GM19438 (cell line): ENCODE results near the gene SPRY1.
A peak's percentile ranks its signal among the peaks of the same experiment; 100 is the strongest.

Source experiments
- ATAC-seq: cut with Tn5 transposase; IDR thresholded peaks from one replicate; pipeline ENCODE4 v1.9.1; 2021; ENCODE audit warnings: low read depth; ENCODE audit not compliant: unreplicated experiment

The SPRY1 gene, protein sequence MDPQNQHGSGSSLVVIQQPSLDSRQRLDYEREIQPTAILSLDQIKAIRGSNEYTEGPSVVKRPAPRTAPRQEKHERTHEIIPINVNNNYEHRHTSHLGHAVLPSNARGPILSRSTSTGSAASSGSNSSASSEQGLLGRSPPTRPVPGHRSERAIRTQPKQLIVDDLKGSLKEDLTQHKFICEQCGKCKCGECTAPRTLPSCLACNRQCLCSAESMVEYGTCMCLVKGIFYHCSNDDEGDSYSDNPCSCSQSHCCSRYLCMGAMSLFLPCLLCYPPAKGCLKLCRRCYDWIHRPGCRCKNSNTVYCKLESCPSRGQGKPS

DNA sequence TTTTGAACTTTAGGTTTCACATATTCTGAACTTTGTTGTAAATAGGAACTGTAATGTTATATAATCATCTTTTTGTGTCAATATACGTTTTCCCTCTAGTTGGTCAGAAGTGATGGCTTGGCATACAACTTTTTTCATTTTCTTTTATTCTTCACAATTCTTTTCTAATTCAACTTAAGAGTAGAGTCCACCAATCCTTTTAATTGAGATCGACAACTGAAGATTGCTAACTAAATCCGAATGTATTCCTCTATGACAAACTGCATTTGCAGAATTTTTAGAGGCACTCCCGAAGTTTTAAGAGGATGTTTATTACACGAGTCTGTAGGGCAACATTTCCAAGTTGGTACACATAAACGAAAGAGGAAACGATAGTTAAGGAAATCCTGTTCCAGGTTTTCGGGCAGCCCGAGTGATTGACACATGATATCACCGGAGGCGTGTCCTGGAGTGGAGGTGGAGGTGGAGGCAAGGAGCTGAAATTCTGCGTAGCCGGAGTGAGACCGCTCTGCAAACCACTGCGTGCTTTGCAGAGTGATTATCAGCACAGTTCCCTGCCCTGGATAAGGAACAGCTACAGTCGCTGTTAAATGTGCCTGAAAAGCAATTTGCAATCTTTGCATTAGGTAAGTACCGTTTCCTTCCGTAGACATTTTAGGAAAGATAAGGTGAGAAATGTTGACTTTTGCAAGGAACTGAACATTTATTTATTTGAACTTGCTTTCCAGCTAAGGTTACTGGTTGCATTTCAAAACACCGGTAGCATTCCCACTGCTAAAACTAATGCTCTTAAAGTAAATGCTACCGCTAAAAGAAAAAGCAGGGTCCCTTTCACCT is at the start of gene SPRY1:
Gene SPRY1, plus strand, starts transcription at position 489 of the 837 bp plus-strand sequence. CDS start 4,797 bp downstream, outside the sequence.
- ATAC-seq, result peak; percentile 38

GRCh38 chr4:123346951-123347350 is 49.6 kb upstream of the SPRY1 start:
- ATAC-seq, result no peak

DNA sequence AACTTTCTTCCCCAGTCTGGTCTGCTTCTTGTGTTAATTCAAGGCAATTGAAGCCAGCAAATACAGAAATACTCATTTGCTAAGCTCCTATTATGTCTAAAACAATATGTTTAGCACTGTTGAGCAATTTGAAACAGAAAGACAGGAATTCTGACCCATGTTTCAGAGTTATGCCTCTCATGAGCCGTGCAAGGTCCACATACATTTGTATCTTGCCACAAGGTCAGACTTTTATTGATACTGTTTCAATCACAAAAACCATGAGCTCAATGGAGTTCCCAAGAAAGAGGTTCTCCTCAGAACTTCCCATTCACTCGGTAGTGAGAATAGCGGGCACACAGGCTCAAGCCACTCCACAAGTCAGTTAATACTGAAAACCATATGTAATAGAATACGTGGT is 47.6 kb upstream of the SPRY1 start:
- ATAC-seq, result no peak

DNA sequence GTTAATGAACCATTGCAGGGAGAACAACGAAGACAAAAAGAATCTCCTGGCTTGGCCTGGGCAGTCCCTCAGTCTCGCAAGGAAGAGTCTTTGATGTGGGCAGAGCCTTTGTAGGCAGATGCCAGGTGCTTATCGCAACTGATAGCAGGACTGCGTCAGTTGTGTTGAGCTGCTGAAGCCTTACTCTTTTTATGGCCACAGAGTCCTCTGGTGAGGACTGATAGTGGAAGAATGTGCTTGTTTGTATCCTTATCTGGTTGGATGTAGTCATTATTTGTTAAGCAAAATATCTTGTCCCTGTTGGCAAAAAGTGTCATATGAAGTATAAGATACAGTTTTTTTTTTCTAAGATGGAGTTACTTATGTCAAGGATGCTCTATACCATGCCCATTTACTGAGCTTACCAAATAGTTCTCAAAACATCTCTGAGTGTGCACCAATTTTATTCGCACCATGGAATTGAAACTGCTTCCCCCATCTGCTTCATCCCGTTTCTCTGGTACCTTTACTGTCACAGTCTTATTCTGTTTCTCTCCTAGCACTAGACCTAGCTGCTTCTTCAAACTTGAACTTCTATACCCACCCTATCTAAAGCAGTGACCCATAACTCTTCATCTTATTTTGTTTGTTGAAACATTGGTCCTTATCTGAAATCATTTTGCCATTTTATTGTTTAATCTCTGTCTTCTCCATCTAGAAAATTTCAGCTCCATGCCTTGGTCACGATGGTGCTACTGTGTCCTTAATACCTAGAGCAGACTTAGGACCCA is 47.0 kb upstream of the SPRY1 start:
- no peak for ATAC-seq

DNA sequence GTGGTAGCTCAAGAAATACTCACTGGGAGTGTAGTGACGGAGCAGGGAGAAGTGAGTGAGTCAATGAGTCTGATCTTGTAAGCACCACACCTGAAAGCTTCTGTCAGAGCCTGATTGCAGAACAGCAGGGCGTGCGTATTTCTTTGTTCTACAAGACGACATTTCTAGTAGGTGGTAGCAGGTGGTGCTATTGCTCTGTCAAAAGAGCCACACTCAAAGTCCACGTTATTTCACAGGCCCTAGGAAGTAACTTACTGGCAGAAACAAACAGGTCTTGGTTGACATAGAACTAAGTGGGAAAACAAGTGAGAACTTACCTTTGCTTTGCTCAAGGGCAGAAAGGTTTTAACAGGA is 46.4 kb upstream of the SPRY1 start:
- ATAC-seq, result no peak

GRCh38 chr4:123350726-123351125 is 45.9 kb upstream of the SPRY1 start:
- ATAC-seq, result no peak

DNA sequence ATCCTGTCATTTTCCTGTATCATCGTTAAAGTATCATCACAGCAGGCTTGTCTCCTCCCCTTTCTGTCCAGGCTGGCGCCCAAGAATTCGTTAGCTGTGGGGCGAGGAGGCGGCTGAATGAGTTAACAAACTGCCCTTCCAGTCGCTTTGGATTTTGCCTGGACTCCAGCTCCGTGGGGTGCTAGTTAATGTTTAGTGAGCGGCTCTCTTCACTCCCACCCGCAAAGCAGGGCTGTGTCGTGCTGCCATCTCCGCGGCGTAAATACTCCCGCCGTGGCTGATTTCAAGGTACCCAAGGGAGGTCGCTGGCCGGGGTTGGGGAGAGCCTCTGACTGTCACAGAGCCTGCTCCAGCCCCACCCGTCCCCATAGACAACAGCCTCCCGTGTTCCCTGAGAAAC is 44.9 kb upstream of the SPRY1 start:
- no peak for ATAC-seq

DNA sequence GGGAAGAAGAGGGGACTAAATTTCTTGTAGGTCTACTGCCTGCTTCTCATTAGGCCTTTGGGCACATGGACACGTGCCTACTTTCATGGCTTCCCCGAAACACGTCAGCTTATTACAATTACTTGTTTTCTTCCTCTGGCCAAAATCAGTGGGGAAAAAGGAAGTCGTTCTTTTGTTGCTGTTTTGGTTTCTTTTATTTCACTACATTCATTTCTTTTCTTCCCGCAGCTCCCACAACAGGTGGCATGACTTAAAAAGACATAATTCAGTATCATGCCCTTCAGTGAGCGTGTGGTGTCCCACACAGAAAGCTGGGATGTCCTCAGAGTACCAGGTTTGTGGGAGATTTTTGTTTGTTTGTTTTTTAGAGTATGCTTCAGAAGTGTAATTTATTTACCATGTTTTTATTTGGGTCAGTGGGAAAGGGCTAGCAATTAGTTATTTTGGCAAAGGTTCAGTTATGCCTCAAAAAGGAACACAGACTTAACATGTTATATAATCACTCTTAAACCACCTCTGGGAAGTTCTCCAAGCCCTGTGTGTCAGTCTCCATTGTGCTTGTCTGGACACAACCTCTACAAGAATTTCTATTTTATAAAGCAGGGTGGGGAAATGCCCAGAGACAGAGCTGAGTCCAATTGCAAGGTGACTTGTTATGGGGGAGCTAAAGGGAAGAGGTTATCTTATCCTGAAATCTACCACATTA is 44.2 kb upstream of the SPRY1 start:
- ATAC-seq, result peak; percentile 55

DNA sequence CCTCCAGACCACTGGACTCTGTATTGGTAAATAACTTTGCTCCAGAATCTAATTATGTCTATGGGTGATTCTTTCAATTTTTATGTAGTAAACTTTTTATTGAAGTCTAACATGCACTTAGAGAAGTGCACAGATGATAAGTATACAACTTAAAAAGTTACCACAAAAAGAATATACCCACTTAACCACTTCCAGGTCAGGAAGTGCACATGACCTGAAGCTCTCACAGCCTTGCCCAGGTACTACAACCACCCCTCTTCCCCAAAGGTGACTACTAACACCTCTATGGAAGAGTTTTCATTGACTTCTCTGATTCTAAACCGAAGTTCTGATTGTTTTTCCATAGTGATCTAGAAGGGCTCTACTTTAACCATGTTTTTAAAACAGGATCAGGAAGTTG is 43.6 kb upstream of the SPRY1 start:
- ATAC-seq, result no peak

GRCh38 chr4:123353656-123354055 is 42.9 kb upstream of the SPRY1 start:
- ATAC-seq, result no peak

DNA sequence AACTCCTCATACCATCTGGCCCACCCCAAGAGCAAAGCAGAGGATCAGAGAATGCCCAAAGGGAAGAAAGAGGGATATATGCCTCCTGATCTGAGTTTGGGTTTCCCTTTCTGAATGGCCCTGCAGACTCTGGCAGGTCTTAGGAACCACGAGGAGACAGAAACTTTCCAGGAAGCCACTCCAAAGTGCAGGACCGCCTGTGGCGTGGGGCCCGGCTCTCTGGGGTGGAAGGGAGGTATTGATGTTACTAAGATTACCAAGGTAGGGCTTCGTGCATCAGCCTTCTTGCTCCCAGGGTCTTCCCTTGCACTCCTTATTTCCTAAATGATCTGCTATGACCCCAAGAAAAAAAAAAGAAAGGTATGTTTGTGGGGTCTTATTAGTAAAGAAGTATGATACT is 41.9 kb upstream of the SPRY1 start:
- ATAC-seq, result no peak

GRCh38 chr4:123356921-123357320 is 39.7 kb upstream of the SPRY1 start:
- ATAC-seq, result no peak

- ATAC-seq, result no peak
These were observed 36.9 kb upstream of the SPRY1 start for GRCh38 chr4:123359449-123360315.

DNA sequence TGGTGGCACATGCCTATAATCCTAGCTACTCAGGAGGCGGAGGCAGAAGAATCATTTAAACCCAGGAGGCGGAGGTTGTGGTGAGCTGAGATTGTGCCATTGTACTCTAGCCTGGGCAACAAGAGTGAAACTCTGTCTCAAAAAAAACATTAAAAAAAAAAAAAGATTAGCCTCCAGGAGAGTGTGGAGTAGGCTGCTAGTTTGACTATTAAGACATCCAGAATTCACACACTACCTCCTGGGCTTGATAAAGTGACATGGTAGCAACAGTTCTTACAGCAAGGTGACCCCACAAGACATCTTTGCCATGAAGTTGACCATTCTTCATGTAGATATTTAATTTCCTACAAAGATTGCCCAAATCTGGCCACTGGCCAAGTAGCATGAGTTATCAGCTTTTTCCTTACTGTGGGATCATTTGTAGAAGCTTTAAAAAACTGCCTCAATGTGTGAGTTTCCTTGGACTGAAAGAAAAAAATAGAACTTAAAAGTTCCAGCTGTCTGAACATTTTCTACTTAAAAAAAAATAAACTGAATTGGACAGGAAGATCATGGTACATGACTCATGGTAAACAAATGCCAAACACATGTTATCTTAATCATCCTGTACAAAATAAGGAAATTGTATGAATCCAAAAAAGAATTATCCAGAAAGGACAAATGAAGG is 35.3 kb upstream of the SPRY1 start:
- no peak for ATAC-seq

DNA sequence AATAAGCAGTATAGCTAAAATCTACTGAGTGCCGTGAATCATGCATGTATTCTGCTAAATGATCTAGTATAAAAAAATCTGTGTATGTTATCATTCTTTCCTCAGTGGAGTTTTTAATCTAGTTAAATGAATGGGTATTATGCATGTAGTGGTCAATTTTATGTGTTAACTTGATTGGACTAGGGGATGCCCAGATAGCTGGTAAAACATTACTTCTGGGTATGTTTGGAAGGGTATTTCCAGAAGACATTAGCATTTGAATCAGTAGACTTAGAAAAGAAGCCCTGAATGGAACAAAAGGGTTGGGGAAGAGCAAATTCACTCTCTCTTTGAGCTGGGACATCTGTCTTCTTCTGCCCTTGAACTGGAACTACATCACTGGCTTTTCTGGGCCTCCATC is 34.5 kb upstream of the SPRY1 start:
- no peak for ATAC-seq

DNA sequence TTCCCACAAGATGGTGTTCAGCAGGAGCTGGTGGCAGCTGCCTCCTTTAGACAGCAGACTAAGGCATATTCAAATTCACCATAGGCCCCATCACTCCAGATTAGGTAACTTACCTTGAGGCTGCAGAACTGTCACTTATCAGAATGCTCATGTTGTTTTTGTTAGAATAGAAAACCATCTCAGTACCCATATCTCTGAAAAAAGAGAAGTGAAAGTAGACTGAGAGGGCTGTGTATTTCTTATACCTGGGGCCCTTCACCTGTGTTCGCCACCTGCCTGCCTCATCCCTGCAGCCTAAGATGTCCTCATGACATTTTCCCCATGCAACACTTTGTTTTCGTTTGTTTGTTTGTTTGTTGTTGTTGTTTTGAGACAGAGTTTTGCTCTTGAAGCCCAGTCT is 32.9 kb upstream of the SPRY1 start:
- ATAC-seq, result peak; percentile 84

DNA sequence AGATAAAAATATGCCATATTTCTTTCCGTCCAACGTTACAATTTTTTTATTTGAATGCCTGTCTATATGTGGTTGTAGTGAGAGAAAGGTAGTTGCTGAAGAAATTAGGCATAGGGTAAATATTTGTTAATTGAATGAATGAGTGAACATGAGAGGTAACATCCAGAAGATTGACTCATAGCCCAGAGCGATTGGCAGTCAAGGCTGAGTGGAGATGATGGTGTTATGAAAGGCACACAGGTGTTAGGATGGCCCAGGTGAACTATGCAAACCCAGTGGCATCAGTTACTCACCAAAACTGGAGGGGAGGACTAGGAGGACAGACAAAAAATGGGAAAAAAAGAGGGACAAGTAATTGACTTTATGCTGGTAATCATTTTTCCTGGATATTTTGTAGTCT is 31.7 kb upstream of the SPRY1 start:
- ATAC-seq, result no peak

GRCh38 chr4:123365412-123365811 is 31.2 kb upstream of the SPRY1 start:
- no peak for ATAC-seq

GRCh38 chr4:123366144-123366748 is 30.3 kb upstream of the SPRY1 start:
- no peak for ATAC-seq
